Fibroblast of peridontal ligament (primary cell): ENCODE results near the gene NUP160.
"Not testable (repeated sequence)": the region's sequence is repeated elsewhere in the genome, so short reads cannot be mapped to it uniquely, and the experiment has no call there.

Experiments
- DNase-seq: peaks from one replicate; pipeline ENCODE4 v3.0.0-alpha.2; 2010; ENCODE audit errors: extremely low read depth

NUP160 gene

DNA sequence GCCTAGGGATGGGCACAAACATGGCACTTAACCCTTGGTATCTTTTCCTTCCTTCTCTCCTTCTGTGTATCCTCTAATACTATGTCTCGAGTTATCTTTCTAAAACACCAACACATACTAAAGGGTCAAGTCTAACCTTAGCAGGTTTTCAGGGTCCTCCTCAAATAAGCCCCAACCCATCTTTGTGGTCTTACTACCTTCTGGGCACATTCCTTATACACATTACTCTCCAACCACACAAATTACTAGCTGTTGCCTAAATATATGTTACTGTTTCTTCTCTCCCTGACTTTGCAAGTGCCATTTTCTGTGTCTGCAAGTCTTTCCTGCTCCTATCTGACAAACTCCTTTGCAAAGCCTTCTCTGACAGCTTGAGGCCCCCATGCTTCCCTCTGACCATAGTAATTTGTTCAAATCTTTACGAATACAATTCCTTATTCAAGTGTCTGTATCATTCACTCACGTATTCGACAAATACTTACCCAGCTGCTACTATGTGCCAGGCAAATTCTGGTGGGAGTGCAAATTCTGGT is 15.8 kb upstream of the NUP160 start:
- peak; percentile 21 for DNase-seq

- peak; percentile 99 for DNase-seq
Measured at GRCh38 chr11:47863189-47863897, 15.2 kb upstream of the NUP160 start.

DNA sequence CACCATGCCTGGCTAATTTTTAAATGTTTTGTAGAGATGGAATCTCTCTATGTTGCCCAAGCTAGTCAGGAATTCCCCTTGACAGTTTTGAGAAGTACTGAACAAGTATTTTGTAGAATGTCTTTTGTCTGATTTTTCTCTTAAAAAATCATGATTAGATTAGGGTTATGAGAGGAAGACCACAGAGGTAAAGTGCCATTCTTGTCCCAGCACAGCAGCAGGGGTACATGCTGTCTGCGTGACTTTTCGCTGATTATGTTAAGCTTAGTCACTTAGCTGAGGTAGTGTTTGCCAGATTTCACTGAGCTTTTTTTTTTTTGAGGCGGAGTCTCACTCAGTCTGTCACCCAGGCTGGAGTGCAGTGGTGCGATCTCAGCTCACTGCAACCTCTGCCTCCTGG is 13.6 kb upstream of the NUP160 start:
- peak; percentile 65 for DNase-seq

DNA sequence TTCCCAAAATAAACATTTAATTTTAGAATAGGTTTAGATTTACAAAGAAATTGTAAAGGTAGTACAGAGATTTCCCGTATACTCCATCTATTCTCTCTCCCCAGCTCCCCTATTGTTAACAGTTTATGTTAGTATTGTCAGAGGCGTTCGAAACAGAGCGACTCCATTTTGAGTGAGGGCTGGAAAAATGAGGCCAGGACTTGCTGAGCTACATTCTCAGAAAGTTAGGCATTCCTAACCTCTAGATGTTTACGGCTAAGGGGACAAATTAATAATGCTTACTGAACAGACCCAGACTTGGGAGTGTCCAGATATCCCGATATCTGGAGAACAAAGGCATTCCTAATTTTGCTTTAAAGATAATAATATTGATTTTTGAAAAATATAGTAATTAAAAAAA is 12.4 kb upstream of the NUP160 start:
- no peak for DNase-seq

- DNase-seq: peak; percentile 93
Measured at GRCh38 chr11:47857892-47858543, 9.9 kb upstream of the NUP160 start.

- DNase-seq: no peak
Measured at GRCh38 chr11:47857485-47857884, 9.3 kb upstream of the NUP160 start.

DNA sequence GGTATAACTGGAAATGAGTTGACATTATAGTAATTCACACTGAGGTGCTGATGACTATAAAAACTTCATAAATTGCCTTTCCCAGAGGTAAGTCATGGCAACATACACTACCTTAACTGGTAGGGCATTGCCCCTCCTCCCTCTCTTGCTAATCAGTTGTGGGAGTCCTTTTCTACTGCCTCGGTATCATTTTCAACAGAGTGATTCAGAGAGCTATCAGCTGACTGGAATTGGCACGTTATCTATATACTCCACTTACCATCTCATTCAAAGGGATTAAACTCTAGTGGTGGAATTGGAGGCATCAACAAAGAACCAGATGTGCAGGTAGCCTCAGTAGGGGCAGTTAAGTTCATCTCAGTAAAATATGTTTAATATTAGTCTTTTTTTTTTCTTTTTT is 8.0 kb upstream of the NUP160 start:
- DNase-seq: peak; percentile 67

DNA sequence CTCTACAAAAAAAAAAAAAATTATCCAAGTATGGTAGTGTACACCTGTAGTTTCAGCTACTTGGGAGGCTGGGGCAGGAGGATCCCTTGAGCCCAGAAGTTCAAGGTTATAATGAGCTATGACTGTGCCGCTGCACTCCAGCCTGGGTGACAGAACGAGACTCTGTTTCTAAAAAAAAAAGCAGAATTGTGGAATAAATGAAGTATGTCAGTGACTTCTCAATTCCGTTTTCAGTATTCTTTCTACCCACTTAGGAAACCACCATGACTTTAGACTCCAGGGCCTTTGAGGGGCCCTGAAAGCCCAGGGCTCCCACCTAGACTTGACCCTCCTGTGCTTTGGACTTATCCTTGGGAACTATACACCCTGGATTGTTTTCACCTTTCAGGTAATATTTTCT is 6.5 kb upstream of the NUP160 start:
- no peak for DNase-seq

GRCh38 chr11:47852053-47852452 is 3.9 kb upstream of the NUP160 start:
- DNase-seq: no peak

DNA sequence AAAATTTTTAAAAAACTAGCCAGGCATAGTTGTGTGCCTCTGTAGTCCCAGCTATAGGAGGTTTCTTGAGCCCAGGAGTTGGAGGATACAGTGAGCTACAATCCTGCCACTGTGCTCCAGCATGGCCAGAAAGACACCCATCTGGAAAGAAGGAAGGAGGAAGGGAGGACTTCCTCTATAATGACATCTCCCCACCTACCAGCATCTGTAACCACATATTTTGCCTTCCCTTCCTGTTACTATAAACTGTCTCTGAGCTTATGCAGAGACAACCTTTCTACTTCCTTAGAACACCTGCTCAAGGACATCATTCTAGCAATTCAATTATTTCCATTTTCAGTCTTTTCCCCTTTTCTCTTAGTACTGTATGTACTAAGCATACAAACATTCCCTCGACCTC is 2.2 kb upstream of the NUP160 start:
- DNase-seq: no peak

GRCh38 chr11:47848700-47849155 is 578 bp upstream of the NUP160 start:
- no peak for DNase-seq

DNA sequence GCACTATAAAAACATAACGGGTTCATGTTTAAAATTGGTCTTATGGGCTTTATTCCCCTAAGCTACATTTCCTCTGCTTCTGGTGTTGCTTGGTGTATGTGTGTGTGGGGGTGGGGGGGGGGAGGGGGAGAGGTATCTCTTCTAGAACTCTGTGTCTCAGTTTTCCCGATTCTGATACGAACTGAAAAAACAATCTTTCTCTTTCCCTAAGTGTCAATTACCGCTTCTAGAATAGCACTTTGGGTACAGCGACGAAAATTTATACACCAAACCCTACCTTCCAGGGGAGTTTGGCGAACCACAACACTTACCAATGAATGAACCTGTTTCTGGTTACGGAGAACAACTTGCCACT is 636 bp downstream of the NUP160 start:
- no peak for DNase-seq

DNA sequence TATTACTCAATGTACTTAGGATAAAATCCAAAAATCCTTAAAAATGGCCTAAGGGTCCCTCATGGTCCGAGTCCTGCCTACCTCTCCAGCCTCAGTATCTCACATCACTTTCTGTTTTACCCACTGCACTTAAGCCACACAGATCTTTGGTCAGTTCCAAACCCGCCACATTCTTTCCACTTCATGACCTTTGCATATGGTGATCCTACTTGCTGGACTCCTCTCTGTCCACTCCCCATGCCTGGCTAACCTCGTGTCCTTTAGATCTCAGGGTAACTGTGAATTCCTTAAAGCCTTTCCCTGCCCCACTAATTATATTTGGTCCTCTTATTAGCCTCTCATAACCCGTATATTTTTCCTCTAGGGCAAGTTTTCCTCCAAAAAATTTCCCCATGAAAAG is 1.2 kb downstream of the NUP160 start:
- DNase-seq: no peak

GRCh38 chr11:47843361-47844055 is 4.6 kb downstream of the NUP160 start:
- DNase-seq: no peak

DNA sequence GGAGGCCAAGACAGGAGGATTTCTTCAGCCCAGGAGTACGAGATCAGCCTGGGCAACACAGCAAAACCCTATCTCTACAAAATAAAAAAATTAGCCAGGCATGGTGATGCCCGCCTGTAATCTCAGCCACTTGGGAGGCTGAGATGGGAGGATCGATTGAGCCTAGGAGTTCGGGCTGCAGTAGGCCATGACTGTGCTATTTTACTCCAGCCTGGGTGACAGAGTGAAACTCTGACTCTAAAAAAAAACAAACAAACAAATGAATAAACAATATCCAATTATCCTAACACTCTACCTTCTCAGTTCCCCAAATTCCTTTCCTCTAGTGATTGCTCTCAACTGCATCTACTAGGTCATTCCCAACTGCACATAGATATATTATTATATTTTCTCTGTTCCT is 5.4 kb downstream of the NUP160 start:
- no peak for DNase-seq

DNA sequence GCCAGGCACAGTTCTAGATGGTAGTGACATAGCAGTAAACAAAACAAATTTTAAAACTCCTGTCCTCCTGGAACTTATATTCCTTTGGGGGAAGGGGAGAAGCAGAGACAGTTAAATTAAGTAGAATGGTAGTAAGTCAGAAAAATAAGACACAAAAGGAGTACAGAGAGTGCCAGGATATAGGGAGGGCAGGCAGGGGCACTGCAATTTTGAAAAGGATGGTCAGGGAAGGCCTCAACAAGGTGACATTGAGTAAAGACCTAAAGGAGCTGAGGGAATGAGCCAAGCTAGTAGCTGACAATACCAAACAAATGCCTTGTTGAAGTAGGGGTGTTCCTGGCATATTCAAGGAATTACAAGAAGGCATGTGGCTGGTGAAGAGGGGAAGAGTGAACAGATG is 10.2 kb downstream of the NUP160 start:
- no peak for DNase-seq

GRCh38 chr11:47837292-47837691 is 10.9 kb downstream of the NUP160 start:
- DNase-seq: no peak

GRCh38 chr11:47830013-47830412 is 18.1 kb downstream of the NUP160 start:
- DNase-seq: not testable (repeated sequence)

GRCh38 chr11:47828284-47828683 is 19.9 kb downstream of the NUP160 start:
- no peak for DNase-seq

DNA sequence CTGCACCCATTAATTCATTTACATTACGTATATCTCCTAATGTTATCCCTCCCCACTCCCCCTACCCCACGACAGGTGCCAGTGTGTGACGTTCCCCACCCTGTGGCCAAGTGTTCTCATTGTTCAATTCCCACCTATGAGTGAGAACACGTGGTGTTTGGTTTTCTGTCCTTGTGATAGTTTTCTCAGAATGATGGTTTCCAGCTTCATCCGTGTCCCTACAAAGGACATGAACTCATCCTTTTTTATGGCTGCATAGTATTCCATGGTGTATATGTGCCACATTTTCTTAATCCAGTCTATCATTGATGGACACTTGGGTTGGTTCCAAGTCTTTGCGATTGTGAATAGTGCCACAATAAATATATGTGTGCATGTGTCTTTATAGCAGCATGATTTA is 25.5 kb downstream of the NUP160 start:
- not testable (repeated sequence) for DNase-seq

DNA sequence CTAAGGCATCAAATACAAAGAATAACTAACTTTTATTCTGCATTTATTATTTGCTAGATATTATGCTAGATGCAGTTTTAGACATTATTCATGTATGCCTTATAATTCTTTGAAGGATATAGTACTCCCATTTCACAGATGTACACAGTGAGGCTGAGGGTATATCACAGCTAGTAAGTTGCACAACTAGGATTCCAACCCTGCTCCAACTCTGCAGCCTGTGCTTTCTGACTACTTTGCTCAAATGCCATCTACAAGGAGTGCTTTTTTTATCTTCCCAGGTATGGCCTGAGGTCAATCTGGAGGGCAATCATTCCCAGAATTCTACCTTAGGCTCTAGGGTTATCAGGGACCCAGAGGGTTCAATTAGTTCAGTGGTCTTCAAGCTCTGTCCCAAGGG is 28.4 kb downstream of the NUP160 start:
- DNase-seq: no peak

GRCh38 chr11:47800759-47801158 is 47.4 kb downstream of the NUP160 start:
- DNase-seq: no peak

GRCh38 chr11:47797633-47798032 is 50.5 kb downstream of the NUP160 start:
- DNase-seq: peak; percentile 54
